OCI-LY3 (cell line): Measurements from ENCODE around the gene HOXA3.
A peak's percentile ranks its signal among the peaks of the same experiment; 100 is the strongest.

Experiments used
- H2AFZ ChIP-seq: fragments of 200-600, 300-600 bp; shearing (Covaris generic); 2 replicates; pipeline ENCODE4 v1.6.0; 2014; ENCODE audit warnings: antibody characterized with exemption, low read depth, low read length
- H3K27ac ChIP-seq: fragments of 200-600, 300-600 bp; sonication (generic); 2 replicates; pipeline ENCODE4 v1.5.1; 2014; ENCODE audit warnings: mild to moderate bottlenecking, low read length, moderate library complexity, mixed read lengths
- H3K27me3 ChIP-seq: fragments of 200-600, 300-600 bp; sonication (generic); 2 replicates; pipeline ENCODE4 v1.6.1; 2014; ENCODE audit warnings: low read depth, low read length, mixed read lengths
- H3K36me3 ChIP-seq: fragments of 200-600, 300-600 bp; sonication (generic); replicated peaks from 2 replicates; pipeline ENCODE3; 2014; ENCODE audit warnings: low read depth, low read length, mixed read lengths
- H3K4me1 ChIP-seq: fragments of 300-600, 200-600 bp; sonication (generic); 2 replicates; pipeline ENCODE4 v1.6.1; 2014; ENCODE audit warnings: low read length, mixed read lengths
- H3K4me2 ChIP-seq: fragments of 200-600, 300-600 bp; sonication (generic); 2 replicates; pipeline ENCODE4 v1.6.1; 2014; ENCODE audit warnings: low read length, mixed read lengths
- H3K4me3 ChIP-seq: fragments of 300-600, 200-600 bp; sonication (generic); 2 replicates; pipeline ENCODE4 v1.5.1; 2014; ENCODE audit warnings: antibody characterized with exemption, mild to moderate bottlenecking, low read length, moderate library complexity
- H3K79me2 ChIP-seq: fragments of 300-600, 200-600 bp; shearing (Covaris generic); 2 replicates; pipeline ENCODE4 v1.6.1; 2014; ENCODE audit warnings: mild to moderate bottlenecking, low read length, mixed read lengths
- H3K9ac ChIP-seq: fragments of 300-600, 200-600 bp; shearing (Covaris generic); 2 replicates; pipeline ENCODE4 v1.6.0; 2014; ENCODE audit warnings: mild to moderate bottlenecking, low read length, moderate library complexity
- H3K9me3 ChIP-seq: fragments of 200-600, 300-600 bp; shearing (Covaris generic); 2 replicates; pipeline ENCODE4 v1.6.1; 2014; ENCODE audit warnings: low read length, mixed read lengths; ENCODE audit not compliant: insufficient read depth
- H4K20me1 ChIP-seq: fragments of 200-600, 300-600 bp; sonication (generic); 2 replicates; pipeline ENCODE4 v1.6.1; 2016; ENCODE audit warnings: low read length, mixed read lengths; ENCODE audit not compliant: insufficient read depth
- EZH2phosphoT487 ChIP-seq: fragments of 200-600 bp; shearing (Covaris generic); IDR thresholded peaks from 2 replicates; pipeline ENCODE4 v1.6.1; 2018; ENCODE audit warnings: antibody characterized with exemption, mixed run types, low read depth
- TF ChIP-seq, protein P1 (sequence below): fragments of 200-600, 300-600 bp; sonication (generic); IDR thresholded peaks from 2 replicates; pipeline ENCODE4 v1.5.1; 2014; ENCODE audit warnings: antibody characterized with exemption, low read length, low read depth

Gene HOXA3

DNA sequence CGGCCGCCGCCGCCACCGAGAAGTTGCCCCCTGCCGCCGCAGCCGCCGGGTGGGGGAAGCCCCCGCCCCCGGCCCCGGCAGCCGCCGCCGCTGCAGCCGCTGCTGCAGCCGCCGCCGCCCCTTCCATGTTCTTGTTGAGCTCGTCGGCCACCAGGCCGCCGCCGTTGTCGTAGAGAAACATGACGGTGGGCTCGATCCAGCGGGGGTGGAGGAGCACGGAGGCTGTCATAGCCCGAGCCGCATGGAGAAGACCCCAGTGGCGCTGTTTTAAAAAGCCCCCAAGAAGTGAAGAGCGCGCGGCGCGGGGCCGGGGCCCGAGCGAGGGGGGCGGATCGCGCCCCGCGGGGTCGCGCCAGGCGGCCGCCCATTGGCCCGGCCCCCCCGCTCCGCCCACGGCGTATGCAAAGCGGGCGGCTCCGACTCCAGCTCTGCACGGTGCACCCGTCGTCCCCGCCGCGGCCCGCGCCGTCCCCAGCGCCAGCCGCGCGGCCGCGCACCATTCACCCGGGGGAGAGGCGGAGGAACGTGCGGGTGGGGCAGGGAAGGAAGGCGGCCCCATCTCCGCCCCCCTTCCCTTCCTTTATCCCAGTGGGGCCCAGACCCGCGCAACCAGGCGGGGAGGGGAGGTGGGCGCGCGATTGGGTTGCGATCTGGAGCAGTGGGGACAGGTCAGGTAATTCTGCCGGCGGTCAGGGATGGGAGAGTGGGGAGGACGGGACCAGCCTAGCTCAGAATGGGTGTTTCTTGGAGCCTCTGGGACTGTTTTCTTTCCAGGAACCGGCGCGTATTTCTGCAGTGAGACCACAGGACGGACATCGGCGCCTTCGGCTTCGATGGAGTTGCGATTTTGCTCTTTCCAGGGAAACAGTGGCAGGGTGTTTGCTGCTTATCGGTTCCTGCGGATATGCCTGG is 47.7 kb upstream of the HOXA3 start, which contains the start of gene HOXA13:
Gene HOXA13, minus strand, starts transcription at position 243 of the 912 bp plus-strand sequence. Its CDS starts 14 bp downstream, at position 229.
- H3K9me3 ChIP-seq: no peaks in the 10 kb centered on the region
- no peaks in the 10 kb centered on the region for H4K20me1 ChIP-seq
- peaks cover 14% of the 10 kb centered on the region for H3K4me1 ChIP-seq
- peak within 1 kb of the TSS; percentile 56; the same call in 1 of the 2 replicates for H3K4me3 ChIP-seq
- H3K9ac ChIP-seq: peak within 1 kb of the TSS; percentile 39; the same call in 1 of the 2 replicates
- H3K27ac ChIP-seq: no peak within 1 kb of the TSS
- H3K4me2 ChIP-seq: peak within 1 kb of the TSS; percentile 88
- H3K27me3 ChIP-seq: no peaks in the 10 kb centered on the region
- no peaks in the 10 kb centered on the region for H3K36me3 ChIP-seq
- H3K79me2 ChIP-seq: no peaks in the 10 kb centered on the region
- H2AFZ ChIP-seq: peak within 1 kb of the TSS; percentile 99
- no peak for TF ChIP-seq EZH2phosphoT487
- TF ChIP-seq, protein P1, sequence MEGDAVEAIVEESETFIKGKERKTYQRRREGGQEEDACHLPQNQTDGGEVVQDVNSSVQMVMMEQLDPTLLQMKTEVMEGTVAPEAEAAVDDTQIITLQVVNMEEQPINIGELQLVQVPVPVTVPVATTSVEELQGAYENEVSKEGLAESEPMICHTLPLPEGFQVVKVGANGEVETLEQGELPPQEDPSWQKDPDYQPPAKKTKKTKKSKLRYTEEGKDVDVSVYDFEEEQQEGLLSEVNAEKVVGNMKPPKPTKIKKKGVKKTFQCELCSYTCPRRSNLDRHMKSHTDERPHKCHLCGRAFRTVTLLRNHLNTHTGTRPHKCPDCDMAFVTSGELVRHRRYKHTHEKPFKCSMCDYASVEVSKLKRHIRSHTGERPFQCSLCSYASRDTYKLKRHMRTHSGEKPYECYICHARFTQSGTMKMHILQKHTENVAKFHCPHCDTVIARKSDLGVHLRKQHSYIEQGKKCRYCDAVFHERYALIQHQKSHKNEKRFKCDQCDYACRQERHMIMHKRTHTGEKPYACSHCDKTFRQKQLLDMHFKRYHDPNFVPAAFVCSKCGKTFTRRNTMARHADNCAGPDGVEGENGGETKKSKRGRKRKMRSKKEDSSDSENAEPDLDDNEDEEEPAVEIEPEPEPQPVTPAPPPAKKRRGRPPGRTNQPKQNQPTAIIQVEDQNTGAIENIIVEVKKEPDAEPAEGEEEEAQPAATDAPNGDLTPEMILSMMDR: no peak

DNA sequence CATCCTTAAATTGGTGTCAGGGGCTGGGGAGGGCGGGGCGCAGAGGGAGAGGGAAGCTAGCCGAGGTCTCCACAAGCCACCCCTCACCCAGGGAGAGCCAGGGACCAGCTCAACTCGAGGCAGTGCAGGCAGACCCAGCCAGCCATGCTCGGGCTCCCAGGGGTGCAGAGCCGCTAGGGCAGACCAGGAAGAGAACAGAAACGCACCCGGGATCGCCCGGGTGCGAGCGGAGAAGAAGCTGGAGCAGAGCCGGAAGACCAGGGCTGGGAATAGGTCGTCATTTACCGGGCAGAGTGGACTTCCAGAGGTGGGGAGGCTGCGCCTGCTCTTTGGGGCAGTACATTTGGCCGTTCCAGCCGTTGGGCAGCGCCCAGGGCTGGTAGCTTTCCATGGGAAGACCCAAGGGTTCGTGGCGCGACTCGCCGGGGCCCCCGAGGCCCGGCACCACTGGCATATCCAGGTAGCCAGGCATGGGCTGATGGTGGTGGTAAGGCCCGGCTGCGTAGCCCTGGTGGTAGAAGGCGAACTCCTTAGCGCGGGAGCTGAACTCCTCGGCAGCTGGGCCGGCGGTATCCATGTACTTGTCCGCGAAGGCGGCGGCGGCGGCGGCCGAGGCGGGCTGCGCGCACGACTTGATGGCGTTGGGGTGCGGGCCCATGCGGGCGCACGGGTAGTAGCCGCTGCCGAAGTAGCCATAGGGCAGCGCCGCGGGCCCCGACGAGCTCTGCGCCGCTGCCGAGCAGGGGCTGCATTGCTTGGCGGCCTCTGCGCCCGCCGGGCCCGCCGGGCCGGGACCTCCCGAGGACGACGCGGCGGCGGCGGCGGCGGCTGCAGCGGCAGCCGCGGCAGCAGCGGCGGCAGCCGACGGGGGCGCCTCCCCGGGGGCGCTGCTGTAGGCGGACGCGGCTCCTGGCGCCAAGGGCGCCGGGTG is 46.8 kb upstream of the HOXA3 start:
- Histone ChIP-seq H3K4me1 (peaks cover 14% of the 10 kb centered on the region), H3K36me3 (no peaks in the 10 kb centered on the region), H3K9ac (no peak overlapping the region), H3K79me2 (no peaks in the 10 kb centered on the region), H3K4me2 (no peak overlapping the region), H3K27ac (no peak overlapping the region), H3K4me3 (no peak overlapping the region), H2AFZ (no peak overlapping the region), H3K27me3 (no peaks in the 10 kb centered on the region), H4K20me1 (no peaks in the 10 kb centered on the region), H3K9me3 (no peaks in the 10 kb centered on the region)
- TF ChIP-seq EZH2phosphoT487: no peak
- TF ChIP-seq, protein P1: no peak

DNA sequence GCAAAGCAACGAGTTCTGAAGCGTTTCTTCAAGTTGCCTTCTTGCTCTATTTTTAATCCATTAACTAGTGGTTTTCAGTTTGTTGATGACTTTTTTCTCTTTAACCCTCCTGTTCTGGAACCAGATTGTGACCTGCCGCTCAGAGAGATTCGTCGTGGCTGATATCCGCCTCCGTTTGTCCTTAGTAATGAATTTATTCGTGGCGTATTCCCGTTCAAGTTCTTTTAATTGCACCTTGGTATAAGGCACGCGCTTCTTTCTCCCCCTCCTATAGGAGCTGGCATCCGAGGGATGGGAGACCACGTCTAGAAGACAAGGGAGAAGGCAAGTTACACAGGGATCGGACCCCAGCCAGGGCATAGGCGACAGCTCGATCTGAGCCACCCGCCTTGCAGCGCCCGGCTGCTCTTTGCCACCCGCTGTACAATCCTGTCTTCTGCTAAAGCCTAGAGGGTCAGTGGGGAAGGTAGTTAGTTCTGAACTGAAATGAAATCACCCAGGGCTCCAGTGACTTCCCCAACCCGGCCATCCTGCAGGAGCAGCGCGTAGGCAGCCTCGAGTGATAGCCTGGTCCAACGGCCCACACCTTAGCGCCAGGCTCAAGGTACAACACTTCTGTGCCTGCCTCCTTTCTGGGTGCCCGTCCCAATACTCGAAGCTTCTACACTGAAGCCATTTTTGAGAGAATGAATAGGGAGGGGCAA is 45.9 kb upstream of the HOXA3 start:
- Histone ChIP-seq H3K9me3 (no peaks in the 10 kb centered on the region), H3K27ac (no peak overlapping the region), H3K79me2 (no peaks in the 10 kb centered on the region), H3K9ac (no peak overlapping the region), H3K4me2 (no peak overlapping the region), H3K27me3 (no peaks in the 10 kb centered on the region), H4K20me1 (no peaks in the 10 kb centered on the region), H2AFZ (no peak overlapping the region), H3K4me3 (no peak overlapping the region), H3K36me3 (no peaks in the 10 kb centered on the region), H3K4me1 (peaks cover 14% of the 10 kb centered on the region)
- TF ChIP-seq, protein P1: no peak
- TF ChIP-seq EZH2phosphoT487: no peak
